Measurements from ENCODE around the gene ZDHHC8. TPM values are rescaled to one million over a fixed set of nuclear protein-coding genes. Genes with fewer than 3 reads are reported as not detected.

ZDHHC8 gene
- total RNA-seq, 1 donor from 2014 or later = 100 TPM

DNA sequence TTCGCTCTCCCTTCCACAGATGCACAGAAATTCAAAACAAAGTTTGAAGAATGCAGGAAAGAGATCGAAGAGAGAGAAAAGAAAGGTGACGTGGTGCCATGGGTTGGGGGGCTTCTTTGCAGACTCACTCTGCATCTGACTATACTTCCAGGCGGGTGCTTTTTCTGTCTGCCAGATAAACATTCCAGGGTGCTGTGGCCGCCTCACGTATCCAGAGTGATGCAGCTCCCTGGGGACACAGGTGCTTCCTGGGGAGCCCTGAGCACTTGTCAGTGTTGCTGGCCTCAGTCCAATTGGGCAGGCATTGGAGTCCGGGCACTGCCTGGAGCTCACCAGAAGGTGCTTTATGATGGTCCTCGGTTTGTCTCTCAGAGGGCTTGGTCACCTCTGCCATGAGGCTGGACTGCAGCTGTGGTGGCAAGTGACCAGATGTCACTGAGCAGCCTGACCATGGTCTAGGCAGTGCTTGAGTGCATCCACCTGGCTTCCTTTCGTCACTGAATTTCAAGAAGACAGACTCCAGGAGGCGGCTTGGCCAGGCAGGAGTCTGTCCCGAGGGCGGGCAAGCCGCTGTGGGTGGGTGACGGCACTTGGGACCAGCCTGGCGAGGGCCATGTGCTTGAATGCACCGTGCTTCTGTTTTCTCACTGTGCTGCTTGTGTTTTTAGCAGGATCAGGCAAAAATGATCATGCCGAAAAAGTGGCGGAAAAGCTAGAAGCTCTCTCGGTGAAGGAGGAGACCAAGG is 5.1 kb upstream of the ZDHHC8 start:
- peaks cover 46% of the 10 kb centered on the region for H3K36me3 Mint-ChIP-seq (ENCODE audit: low read depth)
- no peak for DNase-seq
- H3K4me1 Mint-ChIP-seq = peaks cover 13% of the 10 kb centered on the region
- no peaks in the 10 kb centered on the region for H3K27me3 Mint-ChIP-seq
- no peak overlapping the region for H3K4me3 Mint-ChIP-seq
- intact Hi-C loops (cut with micrococcal nuclease) = no loop called here
- H3K27ac Mint-ChIP-seq = no peak overlapping the region
- H3K9me3 Mint-ChIP-seq = no peaks in the 10 kb centered on the region

DNA sequence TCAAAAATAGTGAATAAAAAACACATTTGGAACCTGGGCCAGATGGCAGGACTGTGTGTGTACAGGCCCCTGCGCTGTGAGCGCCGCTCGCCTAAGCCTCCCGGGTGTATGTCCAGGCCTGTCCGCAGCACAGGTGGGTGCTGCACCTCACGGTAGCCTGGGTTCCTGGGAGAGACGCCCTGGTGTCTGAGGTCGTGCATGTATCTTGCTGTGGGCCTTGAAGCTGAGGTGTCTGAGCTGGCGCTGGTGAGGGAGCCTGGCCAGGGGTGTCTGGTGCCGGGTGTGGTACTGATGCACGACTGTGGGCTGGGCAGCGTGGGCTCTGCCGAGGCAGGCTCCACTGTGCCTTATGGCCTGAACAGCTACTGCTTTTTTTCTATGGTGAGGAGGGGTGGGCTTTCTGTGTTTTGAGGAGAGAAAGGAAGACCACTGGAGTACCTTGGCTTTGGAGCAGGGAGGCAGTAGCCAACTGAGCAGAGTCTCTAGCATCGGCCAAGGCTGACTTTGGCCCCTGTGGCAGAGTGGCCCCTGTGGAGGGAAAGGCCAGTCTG is 4.2 kb upstream of the ZDHHC8 start:
- H3K36me3 Mint-ChIP-seq (ENCODE audit: low read depth) = peaks cover 36% of the 10 kb centered on the region
- DNase-seq = no peak
- no peaks in the 10 kb centered on the region for H3K27me3 Mint-ChIP-seq
- intact Hi-C loops (cut with micrococcal nuclease) = no loop called here
- peaks cover 8% of the 10 kb centered on the region for H3K4me1 Mint-ChIP-seq
- no peak overlapping the region for H3K27ac Mint-ChIP-seq
- no peaks in the 10 kb centered on the region for H3K9me3 Mint-ChIP-seq
- H3K4me3 Mint-ChIP-seq = no peak overlapping the region

DNA sequence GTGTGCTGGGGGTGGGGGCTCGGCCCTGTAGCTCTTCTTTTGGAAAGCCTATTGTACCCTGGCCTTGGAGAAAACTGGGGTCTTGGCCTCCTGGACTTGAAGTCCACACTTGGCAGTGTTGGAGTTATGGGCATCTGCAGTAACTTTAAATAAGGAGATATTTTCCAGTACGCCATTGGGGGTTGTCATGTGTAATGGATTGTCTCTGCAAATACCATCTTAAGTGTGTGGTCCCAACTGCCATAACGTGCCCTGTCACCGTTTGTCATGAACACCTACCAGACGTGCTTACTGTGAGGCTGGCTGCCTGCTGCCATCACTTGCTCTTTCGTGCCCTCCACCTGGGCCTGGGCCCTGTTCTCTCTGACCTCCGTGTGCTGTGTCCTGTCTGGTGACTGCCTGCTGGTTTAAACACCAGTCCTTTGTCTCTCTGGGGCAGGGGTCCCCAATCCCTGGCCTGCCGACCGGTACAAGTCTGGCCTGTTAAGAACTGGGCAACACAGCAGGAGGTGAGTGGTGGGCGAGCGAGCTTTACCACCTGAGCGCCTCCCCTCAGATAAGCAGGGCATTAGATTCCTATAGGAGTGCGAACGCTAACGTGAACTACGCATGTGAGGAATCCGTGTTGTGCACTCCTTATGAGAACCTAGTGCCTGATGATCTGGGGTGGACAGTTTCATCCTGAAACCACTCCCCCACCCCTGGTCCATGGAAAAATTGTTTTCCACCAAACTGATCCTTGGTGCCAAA is 3.6 kb upstream of the ZDHHC8 start:
- intact Hi-C loops (cut with micrococcal nuclease) = no loop called here
- Mint-ChIP-seq H3K27ac (no peak overlapping the region), H3K9me3 (no peaks in the 10 kb centered on the region), H3K27me3 (no peaks in the 10 kb centered on the region), H3K36me3 (ENCODE audit: low read depth) (peaks cover 31% of the 10 kb centered on the region), H3K4me3 (no peak overlapping the region), H3K4me1 (peaks cover 8% of the 10 kb centered on the region)
- no peak for DNase-seq

DNA sequence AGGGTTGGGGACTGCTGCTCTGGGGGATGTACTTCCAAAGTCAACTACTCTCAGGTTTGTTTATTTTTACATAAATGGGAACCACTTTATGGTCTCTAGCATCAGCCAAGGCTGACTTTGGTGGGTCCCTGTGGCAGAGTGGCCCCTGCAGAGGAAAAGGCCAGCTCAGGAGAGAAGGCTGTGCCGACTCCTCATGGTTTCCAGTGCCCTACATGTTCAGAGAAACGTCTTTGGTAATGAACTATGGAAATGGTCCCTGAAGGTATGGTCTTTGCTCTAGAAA is 3.0 kb upstream of the ZDHHC8 start:
- DNase-seq = no peak
- H3K4me1 Mint-ChIP-seq = peaks cover 10% of the 10 kb centered on the region
- no peak overlapping the region for H3K4me3 Mint-ChIP-seq
- no peaks in the 10 kb centered on the region for H3K27me3 Mint-ChIP-seq
- peaks cover 30% of the 10 kb centered on the region for H3K36me3 Mint-ChIP-seq (ENCODE audit: low read depth)
- intact Hi-C loops (cut with micrococcal nuclease) = no loop called here
- H3K27ac Mint-ChIP-seq = peak overlapping the region; percentile 41
- H3K9me3 Mint-ChIP-seq = no peaks in the 10 kb centered on the region

DNA sequence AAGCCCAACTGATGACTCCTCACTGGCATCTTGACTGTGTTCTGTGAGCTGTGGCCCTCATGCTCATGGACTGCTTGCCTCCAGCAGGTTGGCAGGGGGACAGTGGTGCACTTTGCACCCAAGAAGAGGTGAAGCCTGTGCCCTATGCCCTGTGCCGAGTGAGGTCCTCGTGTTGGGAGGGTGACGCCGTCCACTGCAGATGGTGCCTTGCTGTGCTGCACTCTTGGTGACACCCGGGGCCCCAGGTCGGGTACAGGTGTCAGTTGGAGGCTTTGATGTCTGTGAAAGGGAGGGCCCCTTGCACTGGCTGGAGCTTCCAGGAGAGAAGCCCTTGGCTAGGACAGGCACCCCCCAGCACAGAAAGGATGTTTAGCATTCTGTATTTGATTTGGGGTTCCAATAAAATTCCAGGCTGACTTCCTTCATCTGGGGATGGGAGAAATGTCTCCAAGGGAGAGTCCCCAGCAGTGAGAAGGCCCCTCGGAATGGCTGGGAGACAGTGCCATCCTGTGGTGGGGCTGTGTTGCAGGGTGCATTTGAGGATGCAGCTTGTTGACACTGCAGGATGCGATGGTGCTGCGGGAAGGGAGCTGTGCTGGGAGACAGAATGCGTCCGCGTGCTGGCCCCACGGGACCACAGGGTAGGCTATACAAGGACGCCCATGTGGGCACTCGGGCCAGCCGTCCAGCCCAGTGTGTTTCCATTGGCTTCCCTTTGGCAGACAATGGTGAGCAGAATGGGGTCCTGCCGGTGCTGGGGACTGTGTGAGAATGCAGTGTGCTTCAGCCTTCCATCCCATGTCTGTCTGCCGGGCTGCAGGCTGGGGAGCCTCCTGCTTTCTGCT is 2.5 kb upstream of the ZDHHC8 start:
- H3K27ac Mint-ChIP-seq = peak overlapping the region; percentile 41
- H3K9me3 Mint-ChIP-seq = no peaks in the 10 kb centered on the region
- DNase-seq = peak; percentile 85
- H3K27me3 Mint-ChIP-seq = no peaks in the 10 kb centered on the region
- peaks cover 25% of the 10 kb centered on the region for H3K36me3 Mint-ChIP-seq (ENCODE audit: low read depth)
- no peak overlapping the region for H3K4me3 Mint-ChIP-seq
- peaks cover 13% of the 10 kb centered on the region for H3K4me1 Mint-ChIP-seq
- intact Hi-C loops (cut with micrococcal nuclease) = loop anchor here (1.0 kb wide), 1 partner anchor 159 kb away; no protein-coding TSS in a partner anchor

DNA sequence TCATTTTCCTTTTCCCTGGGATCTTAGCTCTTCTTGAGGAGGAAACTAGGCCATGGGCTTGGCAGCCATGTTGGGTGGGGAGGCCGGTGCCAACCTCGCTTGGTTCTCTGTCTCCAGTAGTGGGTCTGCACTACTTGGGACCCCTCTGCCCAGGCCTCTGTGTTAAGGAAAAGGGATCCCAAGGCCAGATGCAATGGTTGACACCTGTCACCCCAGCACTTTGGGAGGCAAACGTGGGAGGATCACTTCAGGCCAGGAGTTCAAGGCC is 1.9 kb upstream of the ZDHHC8 start:
- H3K27me3 Mint-ChIP-seq = no peaks in the 10 kb centered on the region
- intact Hi-C loops (cut with micrococcal nuclease) = loop anchor here (1.0 to 5.0 kb wide), 2 partner anchors 107 to 159 kb away; partner anchors contain the start of gene TANGO2
- H3K9me3 Mint-ChIP-seq = no peaks in the 10 kb centered on the region
- peaks cover 13% of the 10 kb centered on the region for H3K4me1 Mint-ChIP-seq
- no peak overlapping the region for H3K4me3 Mint-ChIP-seq
- H3K27ac Mint-ChIP-seq = no peak overlapping the region
- DNase-seq = no peak
- H3K36me3 Mint-ChIP-seq (ENCODE audit: low read depth) = peaks cover 25% of the 10 kb centered on the region

DNA sequence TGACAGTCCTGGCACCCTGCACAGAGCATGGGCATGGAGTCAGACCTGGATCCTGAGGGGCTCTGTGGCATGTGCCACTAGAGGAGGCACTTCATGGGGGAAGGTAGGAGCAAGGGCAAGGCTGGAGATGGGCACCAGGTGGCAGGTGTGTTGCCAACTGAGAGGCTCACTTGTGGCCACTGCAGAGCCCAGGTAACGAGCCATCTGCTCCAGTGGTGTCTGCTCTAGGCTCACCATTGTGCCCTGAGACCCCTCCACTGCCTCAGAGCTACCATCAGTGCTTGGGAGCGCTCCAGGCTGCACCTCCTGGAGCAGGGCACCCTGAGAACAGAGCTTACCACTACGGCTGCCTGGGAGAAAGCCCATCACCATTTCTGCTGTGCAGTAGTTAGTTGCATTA is 1.3 kb upstream of the ZDHHC8 start:
- H3K27me3 Mint-ChIP-seq = no peaks in the 10 kb centered on the region
- no peak for DNase-seq
- H3K27ac Mint-ChIP-seq = no peak overlapping the region
- no peaks in the 10 kb centered on the region for H3K9me3 Mint-ChIP-seq
- peak overlapping the region; percentile 39 for H3K4me3 Mint-ChIP-seq
- intact Hi-C loops (cut with micrococcal nuclease) = loop anchor here (5.0 kb wide), 1 partner anchor 108 kb away; the partner anchor contains the start of gene TANGO2
- peaks cover 13% of the 10 kb centered on the region for H3K4me1 Mint-ChIP-seq
- H3K36me3 Mint-ChIP-seq (ENCODE audit: low read depth) = peaks cover 20% of the 10 kb centered on the region

DNA sequence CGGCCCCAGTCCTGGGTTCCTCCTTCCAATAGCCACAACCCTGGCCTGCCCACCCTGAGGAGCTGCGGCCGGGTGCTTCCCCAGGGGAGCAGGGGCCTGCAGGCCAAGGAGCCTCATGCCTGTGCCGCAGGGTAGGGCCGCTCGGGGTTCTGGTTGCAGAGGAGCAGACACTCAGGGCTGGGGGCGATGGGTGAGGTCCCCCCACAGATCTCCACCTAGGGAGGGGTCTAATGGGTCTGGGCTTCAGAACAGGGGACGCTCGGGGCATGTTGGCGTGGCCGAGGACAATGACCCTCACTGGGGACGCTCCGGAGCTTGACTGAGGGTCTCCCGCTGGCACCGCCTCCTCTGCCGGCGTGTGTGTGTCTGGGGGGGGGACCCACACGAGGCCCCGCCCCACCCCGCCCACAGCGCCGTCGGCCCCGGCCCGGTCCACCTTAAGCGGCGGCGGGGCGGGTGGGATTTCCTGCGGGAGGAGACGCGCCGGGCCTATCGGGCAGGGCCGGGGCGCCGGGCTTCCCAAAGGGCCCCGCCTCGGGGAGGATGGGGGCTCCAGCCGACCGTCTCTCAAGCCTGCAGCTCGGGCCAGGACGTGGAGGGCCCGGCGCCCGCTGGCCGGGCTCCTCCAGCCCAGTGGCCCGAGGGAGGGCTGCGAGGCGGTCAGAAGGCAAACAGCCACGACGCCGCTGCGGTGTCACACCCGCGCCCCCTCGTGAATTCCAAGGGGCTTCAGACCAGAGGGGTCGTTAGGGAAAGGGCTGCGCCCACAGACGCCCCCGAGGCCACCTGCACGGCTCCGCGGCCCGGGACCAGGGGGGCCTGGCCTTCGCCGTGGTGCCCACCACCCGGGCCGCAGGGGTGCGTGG is 640 bp upstream of the ZDHHC8 start:
- Mint-ChIP-seq H3K9me3 (no peaks in the 10 kb centered on the region), H3K27ac (no peak overlapping the region), H3K27me3 (no peaks in the 10 kb centered on the region), H3K36me3 (ENCODE audit: low read depth) (peaks cover 15% of the 10 kb centered on the region), H3K4me3 (peak overlapping the region; percentile 52), H3K4me1 (peaks cover 13% of the 10 kb centered on the region)
- peak; percentile 92 for DNase-seq
- intact Hi-C loops (cut with micrococcal nuclease) = loop anchor here (1.0 to 5.0 kb wide), 2 partner anchors 14 to 109 kb away; partner anchors contain the start of genes TANGO2 and TRMT2A

DNA sequence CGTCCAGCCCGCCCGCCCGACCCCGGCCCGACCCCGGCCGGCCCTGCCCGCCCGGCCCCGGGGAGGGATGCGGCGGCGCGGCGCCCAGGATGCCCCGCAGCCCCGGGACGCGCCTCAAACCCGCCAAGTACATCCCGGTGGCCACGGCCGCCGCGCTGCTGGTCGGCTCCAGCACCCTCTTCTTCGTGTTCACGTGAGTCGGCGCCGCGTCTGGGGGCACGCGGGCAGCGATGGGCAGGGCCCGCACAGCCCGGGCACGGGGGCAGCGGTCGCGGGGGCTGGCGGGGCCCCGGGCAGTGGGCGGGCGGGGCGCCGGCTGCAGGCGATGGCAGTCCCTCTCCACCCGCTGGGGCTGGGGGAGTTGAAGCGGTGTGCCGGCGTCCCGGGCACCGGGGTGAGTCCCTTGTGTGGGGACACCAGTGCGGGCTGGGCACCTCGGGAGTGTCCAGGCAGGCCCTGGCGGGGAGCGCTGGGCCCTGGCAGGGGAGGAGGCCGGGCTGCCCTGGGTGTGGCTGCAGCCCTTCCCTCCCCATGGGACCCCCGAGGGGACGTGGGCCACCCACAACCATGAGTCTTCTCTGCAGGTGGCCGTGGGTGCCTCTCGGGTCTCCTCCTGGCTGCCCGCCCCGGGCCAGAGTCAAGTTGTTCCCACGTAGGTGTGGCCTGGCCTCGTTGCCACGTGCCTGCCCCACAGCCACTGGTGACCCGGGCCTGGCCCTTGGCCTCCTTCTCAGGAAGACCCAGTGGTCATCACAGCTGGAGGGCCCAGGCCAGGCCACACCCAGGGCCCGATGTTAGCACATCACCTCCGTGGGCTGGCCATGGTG is 468 bp downstream of the ZDHHC8 start:
- Mint-ChIP-seq H3K36me3 (ENCODE audit: low read depth) (peaks cover 11% of the 10 kb centered on the region), H3K27ac (no peak overlapping the region), H3K4me3 (peak overlapping the region; percentile 82), H3K4me1 (peaks cover 13% of the 10 kb centered on the region), H3K9me3 (no peaks in the 10 kb centered on the region), H3K27me3 (no peaks in the 10 kb centered on the region)
- intact Hi-C loops (cut with micrococcal nuclease) = loop anchor here (1.0 to 5.0 kb wide), 2 partner anchors 15 to 110 kb away; partner anchors contain the start of genes TANGO2 and TRMT2A
- peak; percentile 77 for DNase-seq

DNA sequence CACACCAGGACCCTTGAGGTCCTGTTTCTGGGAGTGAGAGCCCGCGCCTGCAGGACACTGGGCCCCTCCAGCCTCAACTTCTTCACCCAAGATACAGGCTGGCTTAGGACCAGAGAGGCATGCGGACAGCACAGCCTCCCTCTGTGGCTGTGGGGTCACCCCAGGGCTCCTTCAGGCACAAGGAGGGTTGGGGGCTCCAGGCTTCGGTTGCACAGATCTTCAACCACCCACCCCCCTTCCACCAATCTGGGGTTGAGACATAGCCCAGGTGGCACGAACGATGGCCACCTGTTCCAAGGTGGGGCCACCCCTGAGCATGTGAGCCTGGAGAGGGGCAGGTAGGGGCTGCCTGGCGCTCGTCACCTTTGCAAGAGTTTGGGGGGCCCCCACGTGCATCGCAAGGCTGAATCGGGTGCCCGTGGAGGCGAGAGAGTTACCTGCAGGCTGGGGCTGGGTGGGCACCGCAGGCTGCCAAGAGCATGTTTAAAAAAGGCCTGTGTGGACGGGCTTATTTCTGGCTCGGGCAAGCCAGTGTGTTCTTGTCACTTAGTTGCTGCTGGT is 1.2 kb downstream of the ZDHHC8 start:
- no peak overlapping the region for H3K27ac Mint-ChIP-seq
- H3K4me3 Mint-ChIP-seq = peak overlapping the region; percentile 82
- H3K4me1 Mint-ChIP-seq = peaks cover 15% of the 10 kb centered on the region
- peaks cover 6% of the 10 kb centered on the region for H3K36me3 Mint-ChIP-seq (ENCODE audit: low read depth)
- DNase-seq = no peak
- H3K9me3 Mint-ChIP-seq = no peaks in the 10 kb centered on the region
- intact Hi-C loops (cut with micrococcal nuclease) = loop anchor here (5.0 kb wide), 1 partner anchor 110 kb away; the partner anchor contains the start of gene TANGO2
- H3K27me3 Mint-ChIP-seq = no peaks in the 10 kb centered on the region

DNA sequence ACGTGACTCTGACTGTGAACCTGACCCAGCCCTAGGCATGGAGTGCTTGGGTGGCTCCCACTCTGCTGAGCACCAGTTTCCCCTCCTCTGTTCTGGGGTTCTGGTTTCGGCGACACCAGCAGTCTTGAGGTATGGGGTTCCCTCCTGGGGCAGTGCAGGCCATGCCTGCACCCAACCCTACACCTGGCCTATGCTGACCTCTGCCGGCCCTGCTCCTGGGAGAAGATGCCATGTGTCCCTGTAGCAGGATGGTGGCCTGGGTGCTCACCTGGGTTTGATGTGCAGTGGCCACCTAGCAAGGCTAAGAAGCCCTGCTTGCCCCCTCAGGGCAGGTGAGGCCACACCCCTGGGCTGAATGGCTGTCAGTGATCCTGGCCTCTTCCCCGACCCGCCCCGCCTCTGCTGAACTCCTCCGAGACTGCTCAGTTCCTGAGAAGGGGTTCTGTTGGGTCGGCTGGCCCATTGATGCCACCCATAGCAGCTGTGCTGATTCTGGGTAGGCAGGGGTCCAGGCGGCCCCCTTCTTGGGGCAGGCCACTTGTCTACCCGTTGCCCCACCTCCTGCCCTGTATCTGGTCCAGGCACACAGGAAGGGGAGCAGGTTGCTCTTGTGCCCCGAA is 2.4 kb downstream of the ZDHHC8 start:
- H3K4me1 Mint-ChIP-seq = peaks cover 12% of the 10 kb centered on the region
- H3K36me3 Mint-ChIP-seq (ENCODE audit: low read depth) = no peaks in the 10 kb centered on the region
- H3K27ac Mint-ChIP-seq = no peak overlapping the region
- H3K4me3 Mint-ChIP-seq = peak overlapping the region; percentile 57
- DNase-seq = no peak
- H3K27me3 Mint-ChIP-seq = no peaks in the 10 kb centered on the region
- intact Hi-C loops (cut with micrococcal nuclease) = loop anchor here (5.0 kb wide), 1 partner anchor 112 kb away; the partner anchor contains the start of gene TANGO2
- H3K9me3 Mint-ChIP-seq = no peaks in the 10 kb centered on the region

DNA sequence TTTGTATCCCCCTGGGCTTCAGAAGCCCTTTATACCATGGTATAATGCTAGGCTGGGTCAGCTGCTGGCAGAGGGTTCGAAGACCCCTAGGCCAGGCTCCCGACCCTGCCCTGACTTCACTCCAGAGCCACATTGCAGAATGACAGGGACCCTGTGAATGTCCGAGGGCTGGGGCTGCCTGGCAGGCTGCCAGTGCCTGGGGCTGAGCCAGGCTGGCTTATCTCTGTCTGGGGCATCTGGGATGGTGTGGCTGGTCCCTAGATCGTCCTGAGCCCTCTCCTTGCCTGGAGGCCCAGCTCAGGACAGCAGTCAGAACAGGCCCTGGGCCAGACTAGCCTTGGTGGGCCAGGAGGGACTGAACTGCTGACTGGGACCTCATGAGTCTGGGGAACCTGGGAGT is 3.7 kb downstream of the ZDHHC8 start:
- Mint-ChIP-seq H3K27ac (no peak overlapping the region), H3K4me3 (no peak overlapping the region), H3K4me1 (peaks cover 10% of the 10 kb centered on the region), H3K36me3 (ENCODE audit: low read depth) (peaks cover 2% of the 10 kb centered on the region), H3K9me3 (no peaks in the 10 kb centered on the region), H3K27me3 (no peaks in the 10 kb centered on the region)
- intact Hi-C loops (cut with micrococcal nuclease) = no loop called here
- DNase-seq = no peak

Data from activated CD4-positive, alpha-beta T cell treated with anti-CD3 and anti-CD28 coated beads, Interleukin-2, amount 10 ng/mL, durations not matched to agents 24 days and 14 days (primary cell).